ENCODE results near the gene LRRC15.

DNA sequence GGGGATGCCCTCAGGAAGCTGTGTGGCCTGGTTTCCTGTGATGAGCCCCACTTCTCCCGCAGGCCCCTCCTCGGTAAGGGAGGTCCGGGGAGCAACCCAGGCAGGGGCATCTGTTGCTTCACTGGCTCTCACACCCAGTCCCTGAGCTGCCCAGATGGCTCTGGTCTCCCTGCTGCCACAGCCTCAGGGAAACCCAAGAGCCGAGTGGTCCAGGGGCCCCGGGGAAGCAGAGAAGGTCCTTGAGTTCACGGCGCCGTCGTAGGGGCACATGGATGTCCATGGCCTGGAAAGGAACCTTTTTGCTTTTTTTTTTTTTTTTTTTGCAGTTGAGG lies 13.3 kb upstream of the LRRC15 start:
- TF ChIP-seq CTCF (IDR thresholded peaks at IDR 0.05; ENCODE audit: low read depth, low read length) (no peak), POLR2A (IDR thresholded peaks at IDR 0.05; ENCODE audit: extremely low read depth, insufficient read length) (no peak), MAX (IDR thresholded peaks at IDR 0.05; ENCODE audit: low read depth, low read length) (no peak)

Measured in NB4 (cell line).